Gastrocnemius medialis (tissue), 4 donors: ENCODE measurements around the gene CADPS.

Experiments used
- POLR2A ChIP-seq, 2 donors: fragments of 450-650 bp; IDR thresholded peaks; one replicate each; pipeline ENCODE4 v1.6.1; 2017; ENCODE audit warnings: antibody characterized with exemption in 2 of 2, mild to moderate bottlenecking in 2 of 2, moderate library complexity in 2 of 2
- TF ChIP-seq, protein P1 (sequence below), 5 experiments: fragments of 450-650 bp in 3 of 5; fragments of 200-600 bp in 2 of 5; sonication (generic) in 2 of 5; IDR thresholded peaks in 4 of 5; conservative IDR thresholded peaks in 1 of 5; 1 replicate in 4 of 5; 2 replicates in 1 of 5; pipeline ENCODE4 v1.5.1; 2016 to 2019; ENCODE audit warnings: antibody characterized with exemption in 5 of 5, mild to moderate bottlenecking in 3 of 5, moderate library complexity in 3 of 5

DNA sequence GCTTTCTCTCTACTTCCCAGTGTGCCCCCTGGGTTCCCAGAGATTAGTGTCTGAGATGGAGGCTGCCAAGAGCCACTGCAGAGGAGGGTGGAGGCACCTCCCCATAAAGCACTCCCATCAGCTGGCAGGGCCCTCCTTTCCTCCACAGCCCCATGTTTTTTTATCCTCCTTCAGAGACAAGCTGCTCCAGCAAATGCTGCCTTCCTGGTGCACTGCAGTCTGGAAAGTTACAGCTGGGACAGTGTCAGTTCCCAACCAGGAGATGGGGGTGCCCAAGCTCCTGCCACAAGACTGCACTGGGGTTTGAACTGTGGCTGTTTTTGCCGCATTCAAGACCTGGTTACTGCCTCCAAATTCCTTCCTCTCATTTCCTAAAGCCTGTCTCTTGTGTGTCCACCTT lies 206.1 kb downstream of the CADPS start:
- TF ChIP-seq POLR2A (IDR thresholded peaks at IDR 0.05) = no peak
- TF ChIP-seq, protein P1, sequence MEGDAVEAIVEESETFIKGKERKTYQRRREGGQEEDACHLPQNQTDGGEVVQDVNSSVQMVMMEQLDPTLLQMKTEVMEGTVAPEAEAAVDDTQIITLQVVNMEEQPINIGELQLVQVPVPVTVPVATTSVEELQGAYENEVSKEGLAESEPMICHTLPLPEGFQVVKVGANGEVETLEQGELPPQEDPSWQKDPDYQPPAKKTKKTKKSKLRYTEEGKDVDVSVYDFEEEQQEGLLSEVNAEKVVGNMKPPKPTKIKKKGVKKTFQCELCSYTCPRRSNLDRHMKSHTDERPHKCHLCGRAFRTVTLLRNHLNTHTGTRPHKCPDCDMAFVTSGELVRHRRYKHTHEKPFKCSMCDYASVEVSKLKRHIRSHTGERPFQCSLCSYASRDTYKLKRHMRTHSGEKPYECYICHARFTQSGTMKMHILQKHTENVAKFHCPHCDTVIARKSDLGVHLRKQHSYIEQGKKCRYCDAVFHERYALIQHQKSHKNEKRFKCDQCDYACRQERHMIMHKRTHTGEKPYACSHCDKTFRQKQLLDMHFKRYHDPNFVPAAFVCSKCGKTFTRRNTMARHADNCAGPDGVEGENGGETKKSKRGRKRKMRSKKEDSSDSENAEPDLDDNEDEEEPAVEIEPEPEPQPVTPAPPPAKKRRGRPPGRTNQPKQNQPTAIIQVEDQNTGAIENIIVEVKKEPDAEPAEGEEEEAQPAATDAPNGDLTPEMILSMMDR (IDR thresholded peaks at IDR 0.05 in 4 of 5, conservative IDR thresholded peaks at IDR 0.05 in 1 of 5) = no peak
